Uterus (tissue), 4 donors: ENCODE data around the gene KLHDC10. TPM values are rescaled to one million over a fixed set of nuclear protein-coding genes. Genes with fewer than 3 reads are reported as not detected.

Experiments
- DNase-seq, 2 donors: peaks; one replicate each; pipeline ENCODE4 v3.0.0-alpha.2; 2019 to 2020
- H3K27ac ChIP-seq, 2 donors: fragments of 200-600 bp; sonication (generic); 1 replicate in 1 of 2; 2 replicates in 1 of 2; pipeline ENCODE4 v1.5.1; 2016 to 2018
- H3K27me3 ChIP-seq, 2 donors: fragments of 200-600 bp; sonication (generic); one replicate each; pipeline ENCODE4 v1.5.1; 2018 to 2019; ENCODE audit warnings: control low read depth in 1 of 2
- H3K36me3 ChIP-seq, 2 donors: fragments of 200-600 bp; sonication (generic); one replicate each; pipeline ENCODE4 v1.5.1; 2019; ENCODE audit warnings: control low read depth in 1 of 2
- H3K4me1 ChIP-seq, 2 donors: fragments of 200-600 bp; sonication (generic); one replicate each; pipeline ENCODE4 v1.5.1; 2018 to 2019; ENCODE audit warnings: control low read depth in 1 of 2
- H3K4me3 ChIP-seq, 2 donors: fragments of 200-600 bp; sonication (generic); 1 replicate in 1 of 2; 2 replicates in 1 of 2; pipeline ENCODE4 v1.5.1; 2018 to 2019; ENCODE audit warnings: mild to moderate bottlenecking in 1 of 2
- H3K9me3 ChIP-seq, 2 donors: fragments of 200-600 bp; sonication (generic); one replicate each; pipeline ENCODE4 v1.5.1; 2019; ENCODE audit warnings: control low read depth in 1 of 2
- CTCF ChIP-seq, 4 experiments: fragments of 200-600 bp in 2 of 4; fragments of 450-650 bp in 2 of 4; sonication (generic) in 2 of 4; IDR thresholded peaks; one replicate each; pipeline ENCODE4 v1.5.1; 2016 to 2019; ENCODE audit warnings: antibody characterized with exemption in 4 of 4, mild to moderate bottlenecking in 2 of 4, moderate library complexity in 1 of 4
- POLR2A ChIP-seq, 2 donors: fragments of 450-650 bp; IDR thresholded peaks; one replicate each; pipeline ENCODE4 v1.6.1; 2016; ENCODE audit warnings: antibody characterized with exemption in 2 of 2, mild to moderate bottlenecking in 1 of 2, moderate library complexity in 1 of 2
- intact Hi-C: fragments of 100-400 bp; cut with DNase I; formaldehyde crosslinking; loops from one replicate; pipeline ENCODE4 v1.15.1; 2023; ENCODE audit warnings: low total_unique reads
- total RNA-seq, 4 donors: library from RNA; depleted of rRNA in 3 of 4; stranded (reverse); fragments of >200 nt in 3 of 4; gene quantifications; one replicate each; pipeline versions ENCODE4 v1.1.0 to v1.2.4, GENCODE V29; 2014 to 2023
- donor health status: DM: yes; HTN: yes; CAD: no.

Gene KLHDC10
- total RNA-seq, 4 donors from 2014 or later: 8.8 to 58.5 (median 26.5) TPM

GRCh38 chr7:130091999-130092398 lies 21.7 kb downstream of the KLHDC10 start:
- no peak for DNase-seq
- TF ChIP-seq CTCF (IDR thresholded peaks at IDR 0.05): no peak
- no peak for TF ChIP-seq POLR2A (IDR thresholded peaks at IDR 0.05)
- intact Hi-C loops: no loop called here
- Histone ChIP-seq H3K27me3 (no peaks in the 10 kb centered on the region), H3K4me3 (no peak overlapping the region), H3K9me3 (no peaks in the 10 kb centered on the region), H3K36me3 (no peaks in the 10 kb centered on the region), H3K4me1 (no peaks in the 10 kb centered on the region), H3K27ac (no peak overlapping the region)

DNA sequence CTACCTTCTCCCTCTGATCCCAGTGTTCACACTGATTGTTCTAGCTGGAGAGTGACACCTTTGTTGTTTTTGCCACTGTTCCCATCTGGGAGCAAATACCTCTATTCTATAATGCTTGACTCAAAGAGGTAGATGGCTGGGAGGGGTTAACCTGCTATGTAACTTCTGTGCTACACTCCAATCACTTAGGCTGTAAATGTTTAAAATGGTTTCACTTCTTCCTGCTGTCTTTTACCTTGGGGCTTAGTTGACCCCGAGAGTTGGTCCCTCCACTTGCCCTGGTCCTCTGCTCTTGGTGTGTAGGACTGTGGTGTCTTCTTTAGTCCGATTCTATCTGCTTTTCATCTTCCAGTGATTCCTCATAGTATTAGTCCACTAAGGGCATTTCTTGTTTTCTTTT lies 22.3 kb downstream of the KLHDC10 start:
- intact Hi-C loops: no loop called here
- Histone ChIP-seq H3K4me3 (no peak overlapping the region), H3K9me3 (no peaks in the 10 kb centered on the region), H3K27ac (no peak overlapping the region), H3K36me3 (no peaks in the 10 kb centered on the region), H3K4me1 (no peaks in the 10 kb centered on the region), H3K27me3 (no peaks in the 10 kb centered on the region)
- DNase-seq: no peak
- no peak for TF ChIP-seq POLR2A (IDR thresholded peaks at IDR 0.05)
- no peak for TF ChIP-seq CTCF (IDR thresholded peaks at IDR 0.05)

GRCh38 chr7:130095812-130096211 lies 25.5 kb downstream of the KLHDC10 start:
- Histone ChIP-seq H3K27ac (no peak overlapping the region), H3K4me1 (no peaks in the 10 kb centered on the region), H3K9me3 (no peaks in the 10 kb centered on the region), H3K27me3 (no peaks in the 10 kb centered on the region), H3K4me3 (no peak overlapping the region), H3K36me3 (no peaks in the 10 kb centered on the region)
- intact Hi-C loops: no loop called here
- no peak for DNase-seq
- TF ChIP-seq POLR2A (IDR thresholded peaks at IDR 0.05) (no peak), CTCF (IDR thresholded peaks at IDR 0.05) (no peak)

DNA sequence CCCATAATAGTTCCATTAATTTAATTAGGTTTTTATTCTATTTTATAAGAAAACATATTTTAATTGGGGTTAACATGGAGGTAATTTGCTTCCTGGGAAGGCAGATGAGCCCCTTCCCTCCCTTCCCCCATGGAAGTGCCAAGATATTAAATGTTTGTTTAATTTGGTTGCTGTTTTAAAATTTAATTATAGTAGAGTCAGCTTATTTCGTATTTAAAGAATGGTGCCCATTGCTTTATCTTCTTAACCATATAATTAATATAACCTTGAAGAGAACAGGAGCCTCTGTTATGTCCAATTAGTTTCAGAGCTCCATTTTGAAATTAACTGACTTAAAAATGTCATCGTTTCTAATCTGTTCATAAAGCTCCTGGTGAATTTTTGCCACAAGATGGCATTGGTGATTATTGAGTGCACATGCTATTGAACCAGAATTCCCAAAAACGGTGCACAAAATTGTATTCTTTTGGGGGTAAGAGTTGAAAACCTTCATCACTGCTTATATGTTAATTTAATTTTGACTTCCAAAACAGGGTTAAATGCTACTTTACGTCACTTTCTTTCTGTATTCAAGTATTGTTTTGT lies 26.0 kb downstream of the KLHDC10 start:
- Histone ChIP-seq H3K4me3 (no peak overlapping the region), H3K27me3 (no peaks in the 10 kb centered on the region), H3K27ac (no peak overlapping the region), H3K9me3 (no peaks in the 10 kb centered on the region), H3K36me3 (no peaks in the 10 kb centered on the region), H3K4me1 (no peaks in the 10 kb centered on the region)
- intact Hi-C loops: no loop called here
- TF ChIP-seq POLR2A (IDR thresholded peaks at IDR 0.05) (no peak), CTCF (IDR thresholded peaks at IDR 0.05) (peak in 3 of 4 experiments; percentile 13 to 25 (median 21))
- DNase-seq: no peak

GRCh38 chr7:130099331-130099730 lies 29.0 kb downstream of the KLHDC10 start:
- Histone ChIP-seq H3K27me3 (no peaks in the 10 kb centered on the region), H3K4me1 (no peaks in the 10 kb centered on the region), H3K9me3 (no peaks in the 10 kb centered on the region), H3K27ac (no peak overlapping the region), H3K36me3 (no peaks in the 10 kb centered on the region), H3K4me3 (no peak overlapping the region)
- DNase-seq: no peak
- intact Hi-C loops: no loop called here
- TF ChIP-seq POLR2A (IDR thresholded peaks at IDR 0.05): no peak
- TF ChIP-seq CTCF (IDR thresholded peaks at IDR 0.05): no peak
